Upper lobe of left lung (tissue), 6 donors: ENCODE data around the gene GNG13. TPM values are rescaled to one million over a fixed set of nuclear protein-coding genes. Genes with fewer than 3 reads are reported as not detected.

Experiments used
- ATAC-seq, 2 donors: fragments of 200-7000 bp; cut with Tn5 transposase; one replicate each; pipeline ENCODE4 v1.9.1; 2022; ENCODE audit warnings: mild to moderate bottlenecking in 2 of 2, moderate library complexity in 2 of 2; ENCODE audit not compliant: low FRiP score in 2 of 2
- DNase-seq, 2 donors: peaks; one replicate each; pipeline ENCODE4 v3.0.0-alpha.2; 2019 to 2020
- H3K27ac ChIP-seq, 4 donors: fragments of 200-600 bp; sonication (generic); one replicate each; pipeline ENCODE4 v1.5.1; 2016 to 2019
- H3K27me3 ChIP-seq, 4 donors: fragments of 200-600 bp; sonication (generic); one replicate each; pipeline ENCODE4 v1.5.1; 2017 to 2019
- H3K36me3 ChIP-seq, 4 donors: fragments of 200-600 bp; sonication (generic); one replicate each; pipeline ENCODE4 v1.5.1; 2016 to 2019
- H3K4me1 ChIP-seq, 4 donors: fragments of 200-600 bp; sonication (generic); one replicate each; pipeline ENCODE4 v1.5.1; 2018 to 2019
- H3K4me3 ChIP-seq, 4 donors: fragments of 200-600 bp; sonication (generic); one replicate each; pipeline ENCODE4 v1.5.1; 2017 to 2019; ENCODE audit warnings: mild to moderate bottlenecking in 2 of 4, moderate library complexity in 1 of 4
- H3K9me3 ChIP-seq, 4 donors: fragments of 200-600 bp; sonication (generic); one replicate each; pipeline ENCODE4 v1.5.1; 2018 to 2019
- CTCF ChIP-seq, 6 experiments: fragments of 450-650 bp in 4 of 6; fragments of 200-600 bp in 2 of 6; sonication (generic) in 2 of 6; IDR thresholded peaks; one replicate each; pipeline ENCODE4 v1.5.1; 2016 to 2019; ENCODE audit warnings: antibody characterized with exemption in 6 of 6
- EP300 ChIP-seq, 4 donors: sonication (generic); formaldehyde crosslinking; IDR thresholded peaks; one replicate each; pipeline ENCODE4 v1.5.1; 2017; ENCODE audit warnings: antibody characterized with exemption in 4 of 4, control low read depth in 2 of 4
- POLR2A ChIP-seq, 4 donors: fragments of 450-650 bp; IDR thresholded peaks; one replicate each; pipeline ENCODE4 v1.5.1; 2016 to 2017; ENCODE audit warnings: antibody characterized with exemption in 4 of 4, mild to moderate bottlenecking in 2 of 4
- POLR2AphosphoS5 ChIP-seq, 2 donors: sonication (generic); formaldehyde crosslinking; IDR thresholded peaks; one replicate each; pipeline ENCODE4 v1.5.1; 2017; ENCODE audit warnings: antibody characterized with exemption in 2 of 2
- WGBS, 2 donors: methylation state at CpG; one replicate each; pipeline ENCODE4 v1.1.5; 2017 to 2018; 5-methylcytosine and 5-hydroxymethylcytosine counted together
- total RNA-seq, 6 donors: library from RNA; depleted of rRNA in 4 of 6; stranded (reverse); fragments of >200 nt in 4 of 6; gene quantifications; one replicate each; pipeline versions ENCODE4 v1.1.0 to v1.2.1, GENCODE V29; 2016 to 2021
- donor health status: DM: no; HTN: no; CAD: no; lungs with moderate emphysema.
- donor health status: DM: no; HTN: yes; CAD: no; lungs with severe emphysema.

Gene GNG13
- total RNA-seq, 6 donors from 2014 or later = not detected

- TF ChIP-seq CTCF (IDR thresholded peaks at IDR 0.05) (no peak), EP300 (IDR thresholded peaks at IDR 0.05) (no peak), POLR2A (IDR thresholded peaks at IDR 0.05) (no peak), POLR2AphosphoS5 (IDR thresholded peaks at IDR 0.05) (no peak)
- Histone ChIP-seq H3K4me1 (peaks cover 0 to 15% (median 11%) of the 10 kb centered on the region in 4 donors), H3K36me3 (no peaks in the 10 kb centered on the region), H3K9me3 (no peaks in the 10 kb centered on the region), H3K27ac (no peak overlapping the region), H3K4me3 (peak overlapping the region in 1 of 4 donors; percentile 36), H3K27me3 (no peaks in the 10 kb centered on the region)
- no peak for ATAC-seq
- WGBS, 2 donors = 89% methylated on average over 14 of the region's 17 CpGs; no CpG with 5 or more reads in 1 of the 2 donors
- peak in 1 of 2 donors; percentile 79 for DNase-seq
Measured at GRCh38 chr16:762595-763268, 37.8 kb downstream of the GNG13 start.

GRCh38 chr16:761625-762513 is 38.7 kb downstream of the GNG13 start:
- WGBS, 2 donors = 49 to 67% methylated on average over 7 to 20 of the region's 22 CpGs
- peak overlapping the region in 2 of 4 donors; percentile 32 to 36 for H3K4me3 ChIP-seq

GRCh38 chr16:760545-761343 is 39.8 kb downstream of the GNG13 start, which contains the start of gene MSLN:
TSS of gene MSLN (plus strand) at chr16:760734. CDS start at chr16:762681, 1,947 bp downstream.
- Histone ChIP-seq H3K9me3 (no peaks in the 10 kb centered on the region), H3K27me3 (no peaks in the 10 kb centered on the region), H3K4me1 (peaks cover 0 to 15% (median 11%) of the 10 kb centered on the region in 4 donors), H3K36me3 (no peaks in the 10 kb centered on the region), H3K27ac (peak within 1 kb of the TSS; percentile 71 to 79 (median 76)), H3K4me3 (peak within 1 kb of the TSS in 2 of 4 donors; percentile 32 to 36)
- WGBS, 2 donors = 50 to 77% methylated on average over 19 to 30 of the region's 37 CpGs
- ATAC-seq (peak; percentile 36 to 66), DNase-seq (peak; percentile 40 to 85)
- no peak for TF ChIP-seq POLR2AphosphoS5 (IDR thresholded peaks at IDR 0.05)
- TF ChIP-seq EP300 (IDR thresholded peaks at IDR 0.05) = no peak
- TF ChIP-seq POLR2A (IDR thresholded peaks at IDR 0.05) = no peak
- TF ChIP-seq CTCF (IDR thresholded peaks at IDR 0.05) = no peak

More at GRCh38 chr16:761625-762513, 38.7 kb downstream of the GNG13 start:
- DNase-seq = peak in 1 of 2 donors; percentile 76
- Histone ChIP-seq H3K4me1 (peaks cover 0 to 15% (median 11%) of the 10 kb centered on the region in 4 donors), H3K9me3 (no peaks in the 10 kb centered on the region), H3K27me3 (no peaks in the 10 kb centered on the region), H3K36me3 (no peaks in the 10 kb centered on the region), H3K27ac (peak overlapping the region in 3 of 4 donors; percentile 17 to 79 (median 76))
- no peak for TF ChIP-seq CTCF (IDR thresholded peaks at IDR 0.05)
- no peak for TF ChIP-seq POLR2AphosphoS5 (IDR thresholded peaks at IDR 0.05)
- TF ChIP-seq POLR2A (IDR thresholded peaks at IDR 0.05) = peak in 1 of 4 donors; percentile 12
- TF ChIP-seq EP300 (IDR thresholded peaks at IDR 0.05) = no peak
- peak in 1 of 2 donors; percentile 6 for ATAC-seq

GRCh38 chr16:760065-760464 is 40.5 kb downstream of the GNG13 start:
- Histone ChIP-seq H3K4me1 (peaks cover 0 to 15% (median 11%) of the 10 kb centered on the region in 4 donors), H3K36me3 (no peaks in the 10 kb centered on the region), H3K4me3 (peak overlapping the region in 1 of 4 donors; percentile 7), H3K27ac (peak overlapping the region; percentile 71 to 79 (median 76)), H3K27me3 (no peaks in the 10 kb centered on the region), H3K9me3 (no peaks in the 10 kb centered on the region)
- DNase-seq (peak in 1 of 2 donors; percentile 78), ATAC-seq (no peak)
- TF ChIP-seq POLR2A (IDR thresholded peaks at IDR 0.05) (no peak), POLR2AphosphoS5 (IDR thresholded peaks at IDR 0.05) (no peak), CTCF (IDR thresholded peaks at IDR 0.05) (no peak), EP300 (IDR thresholded peaks at IDR 0.05) (no peak)
- 45 to 64% methylated on average over 4 to 14 of the region's 15 CpGs for WGBS, 2 donors
